Activated gamma-delta T cell (primary cell): Measurements from ENCODE around the gene SLC25A21.

Source experiments
- DNase-seq: peaks from one replicate; lab custom pipeline; 2025; lab: John Stamatoyannopoulos, UW

SLC25A21 gene

DNA sequence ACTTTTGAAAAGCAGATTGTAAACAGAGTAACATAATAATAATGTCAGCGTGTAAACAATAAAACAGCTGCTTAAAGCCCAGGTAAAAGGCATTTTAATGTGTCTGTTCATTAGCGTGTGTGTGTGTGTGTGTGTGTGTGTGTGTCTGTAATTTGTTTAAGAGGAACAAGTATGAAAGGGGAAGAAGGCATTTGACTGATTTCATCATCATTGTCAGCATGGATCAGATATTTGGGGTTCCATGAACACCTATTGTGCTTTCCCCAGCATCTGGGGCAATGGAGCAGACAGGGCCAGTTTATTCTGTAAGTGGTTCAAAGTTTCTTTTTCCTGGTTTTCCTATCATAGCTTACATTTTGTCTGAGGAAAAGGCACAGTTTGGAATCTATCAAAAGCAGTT lies 28.9 kb downstream of the SLC25A21 start:
- no peak for DNase-seq

DNA sequence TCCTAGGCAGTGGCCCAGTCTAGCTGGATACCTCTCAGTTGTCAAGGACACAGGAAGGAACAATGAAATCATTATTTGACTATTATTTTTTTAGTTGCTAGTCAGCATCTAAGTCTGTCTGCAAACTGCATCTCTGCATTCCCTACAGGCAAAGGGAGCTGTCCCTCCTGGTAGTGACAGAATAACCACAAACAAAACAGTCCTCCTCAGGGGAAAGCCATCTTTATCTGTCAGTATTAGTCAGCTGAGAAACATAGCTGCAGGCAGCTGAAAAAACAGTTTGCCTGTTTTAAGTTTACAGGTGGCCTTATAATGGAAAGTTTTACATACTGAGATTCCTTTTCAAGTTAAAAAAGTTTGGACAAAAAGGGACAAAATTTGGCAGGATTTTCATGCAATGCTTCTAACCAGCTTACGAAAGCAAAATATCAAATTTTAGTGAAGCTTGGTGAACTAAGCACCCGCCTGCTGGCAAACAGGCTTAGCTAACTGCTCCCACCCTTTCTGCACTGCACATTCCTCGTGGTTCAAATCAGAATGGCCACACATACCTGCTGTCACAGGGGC lies 29.5 kb downstream of the SLC25A21 start:
- no peak for DNase-seq

DNA sequence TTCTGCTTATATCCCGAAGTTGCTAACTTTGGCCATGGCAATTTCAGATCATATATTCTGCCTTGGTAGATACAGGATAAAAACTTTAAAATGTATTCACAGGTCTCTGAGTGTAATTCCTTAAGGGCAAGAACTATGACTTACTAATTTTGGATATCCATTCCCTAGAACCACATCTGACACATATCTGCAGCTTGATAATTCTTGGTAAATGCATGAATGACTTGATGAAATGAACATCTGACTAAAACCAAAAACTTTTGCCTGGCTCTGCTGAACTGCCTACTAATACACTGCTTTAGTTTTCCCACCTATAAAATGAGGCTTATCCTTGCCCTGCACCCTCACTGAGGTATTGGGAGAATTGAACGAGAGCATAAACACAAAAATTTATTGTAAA lies 32.2 kb downstream of the SLC25A21 start:
- DNase-seq: no peak

DNA sequence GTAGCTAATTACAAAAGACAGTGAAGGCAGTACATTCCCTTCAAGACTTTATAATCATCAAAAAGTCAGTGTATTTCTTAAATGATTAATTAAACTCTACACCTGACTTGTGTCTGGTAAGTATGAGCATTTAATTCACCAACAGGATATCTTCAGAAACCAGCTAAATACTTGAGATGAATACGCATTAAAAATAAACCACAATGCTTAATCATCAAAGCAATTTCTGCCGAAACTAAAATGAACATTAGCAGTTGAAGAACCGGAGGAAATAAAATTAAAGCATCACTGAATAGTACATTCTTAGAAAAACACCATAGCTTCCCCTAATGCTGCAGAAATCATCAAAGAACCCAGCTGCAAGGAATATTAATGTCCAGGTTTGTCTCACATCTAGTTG lies 32.7 kb downstream of the SLC25A21 start:
- no peak for DNase-seq

DNA sequence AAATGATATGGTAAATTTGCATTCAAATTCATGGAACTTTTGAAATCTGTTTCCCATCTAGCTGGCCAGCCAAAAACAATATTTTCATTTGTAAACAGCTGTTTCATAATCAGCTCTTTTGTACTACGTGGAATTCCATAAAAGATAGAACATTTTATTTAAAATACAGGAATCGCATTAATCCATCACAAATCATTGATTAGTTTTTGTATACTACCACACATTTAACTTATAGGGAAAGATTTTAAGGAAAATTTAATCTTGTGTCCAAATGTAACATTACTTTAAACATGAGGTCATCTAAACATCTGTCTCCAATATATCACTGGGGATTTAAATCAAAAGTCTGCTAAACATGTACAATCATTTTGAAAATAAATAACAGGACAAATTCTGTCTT lies 33.5 kb downstream of the SLC25A21 start:
- DNase-seq: no peak

DNA sequence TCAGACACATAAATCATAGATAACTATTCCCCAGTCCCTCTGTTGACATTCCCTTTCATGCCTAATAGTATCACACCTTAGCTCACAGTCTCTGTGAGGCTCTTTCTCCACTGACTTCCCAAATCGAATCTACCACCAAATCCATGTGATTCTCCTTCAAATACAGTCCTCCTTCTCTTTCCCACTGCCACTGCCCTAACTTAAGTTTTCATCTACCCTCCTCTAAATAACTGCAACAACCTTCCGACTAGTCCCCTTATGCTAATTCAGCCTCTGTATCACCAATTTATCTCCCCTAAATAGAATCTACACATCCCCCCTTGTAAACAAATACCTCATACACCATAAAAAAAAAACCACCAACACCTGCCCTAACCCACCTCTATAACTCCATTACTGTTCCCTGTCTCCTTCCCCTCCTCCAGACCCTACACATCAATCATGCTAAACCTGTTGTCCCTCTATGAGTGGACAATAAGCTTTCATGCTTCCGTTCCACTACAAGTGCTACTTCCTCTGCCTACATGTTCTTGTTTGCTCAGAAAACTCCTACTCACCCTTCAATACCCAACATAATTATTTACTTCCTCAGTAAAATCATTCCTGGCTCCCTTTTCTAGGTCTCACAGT lies 39.0 kb downstream of the SLC25A21 start:
- DNase-seq: no peak

DNA sequence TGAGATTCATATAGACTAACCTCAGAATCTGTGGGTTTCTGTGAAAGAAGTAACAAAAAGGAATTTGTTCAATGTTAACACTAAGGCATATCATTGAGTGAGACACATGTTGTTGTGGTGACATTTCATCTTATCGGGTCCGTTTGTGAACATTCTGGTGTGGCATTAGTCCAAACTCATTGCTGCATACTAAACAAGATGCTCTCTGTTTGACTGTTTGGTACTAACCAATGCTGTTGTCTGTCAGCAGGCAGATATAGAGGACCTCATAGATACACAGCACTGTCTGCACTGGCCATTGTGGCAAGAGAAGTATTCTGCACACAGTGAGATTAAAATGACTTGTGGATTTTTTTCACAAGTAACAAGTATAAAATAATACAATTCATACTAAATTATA lies 41.2 kb downstream of the SLC25A21 start:
- no peak for DNase-seq

DNA sequence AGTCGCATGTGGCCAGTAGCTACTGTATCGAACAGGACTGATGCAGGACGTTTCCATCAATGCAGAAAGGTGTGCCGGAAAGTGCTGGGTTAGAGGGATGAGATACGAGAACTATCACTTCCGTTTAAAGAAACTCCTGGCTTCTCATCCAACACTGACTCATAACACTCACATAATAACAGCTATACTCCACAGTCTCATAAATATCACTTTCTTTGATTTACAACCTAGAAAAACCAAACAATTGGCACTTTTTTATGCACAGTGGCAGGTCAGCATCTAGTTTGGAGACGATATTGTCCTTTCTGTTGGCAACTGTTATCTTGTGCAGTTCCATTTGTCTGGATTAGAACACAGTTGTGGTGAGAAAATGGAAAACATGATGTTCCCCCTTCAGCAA lies 43.4 kb downstream of the SLC25A21 start:
- DNase-seq: no peak

DNA sequence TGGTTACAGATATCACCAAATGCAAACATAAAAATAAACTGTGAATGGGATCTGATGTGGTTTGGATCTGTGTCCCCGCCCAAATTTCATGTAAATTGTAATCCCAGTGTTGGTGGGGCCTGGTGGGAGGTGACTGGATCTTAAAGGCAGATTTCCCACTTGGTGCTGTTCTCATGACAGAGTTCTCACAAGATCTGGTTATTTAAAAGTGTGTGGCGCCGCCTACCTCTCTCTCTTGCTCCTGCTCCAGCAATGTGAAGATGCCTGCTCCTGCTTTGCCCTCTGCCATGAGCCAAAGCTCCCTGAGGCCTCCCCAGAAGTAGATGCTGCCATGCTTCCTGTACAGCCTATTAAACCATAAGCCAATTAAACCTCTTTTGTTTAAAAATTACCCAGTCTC lies 47.8 kb downstream of the SLC25A21 start:
- DNase-seq: no peak

DNA sequence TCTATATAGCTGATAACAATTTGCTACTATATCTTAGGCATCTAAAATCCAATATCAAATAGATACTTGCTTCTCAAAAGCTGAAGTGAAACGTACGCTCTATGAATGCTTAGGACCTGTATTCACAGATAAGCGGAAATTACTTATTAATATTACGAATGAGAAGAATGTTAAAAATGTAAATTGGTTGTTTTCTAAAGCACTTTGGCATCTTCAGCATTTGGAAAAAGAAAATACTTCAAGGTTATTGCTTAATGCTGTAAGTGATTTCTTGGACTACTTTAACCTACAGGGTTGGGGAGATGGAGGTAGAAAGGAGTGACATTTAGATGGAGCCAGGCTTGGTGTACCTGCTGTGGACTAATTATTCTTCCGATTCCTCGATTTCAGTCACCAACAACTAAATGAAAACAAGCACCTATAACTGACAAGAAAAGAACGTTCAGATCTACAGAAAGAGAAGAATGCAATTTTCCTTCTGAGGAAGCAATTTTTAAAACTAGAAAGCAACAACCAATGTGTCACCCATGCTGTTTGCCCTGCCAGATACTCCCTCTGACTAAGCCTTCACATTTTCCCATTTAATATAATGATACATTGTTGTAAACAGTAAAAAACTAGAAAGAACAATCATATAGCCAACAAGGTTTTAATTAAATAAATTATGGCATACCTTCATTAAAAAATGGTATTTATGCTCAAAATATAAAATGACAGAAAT lies 49.3 kb downstream of the SLC25A21 start:
- DNase-seq: no peak

DNA sequence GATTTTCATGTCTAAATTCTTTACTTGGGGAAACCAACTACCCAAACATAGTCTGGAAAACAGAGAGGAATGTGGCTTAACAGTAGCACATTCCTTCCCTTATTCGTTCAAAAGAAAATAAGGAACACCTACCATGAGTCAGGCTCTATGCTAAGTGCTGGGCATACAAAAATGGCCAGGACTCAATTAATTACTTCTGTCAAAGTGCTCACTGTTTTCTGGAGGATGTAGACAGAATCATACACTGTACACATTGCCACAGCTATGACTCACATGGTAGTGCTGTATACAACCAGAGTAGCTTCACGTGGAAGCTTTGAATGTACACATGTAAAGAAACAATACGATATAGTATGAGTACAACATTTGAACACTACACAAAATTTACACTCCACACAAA lies 50.1 kb downstream of the SLC25A21 start:
- no peak for DNase-seq

DNA sequence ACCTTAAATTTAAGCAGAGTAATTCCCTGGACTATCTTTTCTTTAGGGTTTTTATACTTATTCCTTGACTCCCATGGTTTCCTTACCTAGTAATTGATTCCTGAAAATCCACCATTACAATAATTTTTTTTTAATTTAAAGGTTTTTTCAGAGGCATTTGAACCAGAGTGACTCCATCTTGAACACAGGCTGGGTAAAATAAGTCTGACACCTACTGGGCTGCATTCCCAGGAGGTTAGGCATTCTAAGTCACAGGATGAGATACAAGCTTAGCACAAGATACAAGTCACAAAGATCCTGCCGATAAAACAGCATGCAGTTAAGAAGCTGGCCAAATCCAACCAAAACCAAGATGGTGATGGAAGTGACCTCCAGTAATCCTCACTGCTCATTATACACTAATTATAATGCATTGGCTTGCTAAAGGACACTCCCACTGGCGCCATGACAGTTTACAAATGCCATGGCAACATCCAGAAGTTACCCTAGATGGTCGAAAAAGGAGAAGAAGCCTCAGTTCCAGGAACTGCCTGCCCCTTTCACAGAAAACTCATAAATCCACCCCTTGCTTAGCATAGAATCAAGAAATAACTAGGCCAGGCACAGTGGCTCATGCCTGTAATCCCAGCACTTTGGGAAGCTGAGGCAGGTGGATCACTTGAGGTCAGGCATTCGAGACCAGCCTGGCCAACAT lies 53.6 kb downstream of the SLC25A21 start:
- no peak for DNase-seq

DNA sequence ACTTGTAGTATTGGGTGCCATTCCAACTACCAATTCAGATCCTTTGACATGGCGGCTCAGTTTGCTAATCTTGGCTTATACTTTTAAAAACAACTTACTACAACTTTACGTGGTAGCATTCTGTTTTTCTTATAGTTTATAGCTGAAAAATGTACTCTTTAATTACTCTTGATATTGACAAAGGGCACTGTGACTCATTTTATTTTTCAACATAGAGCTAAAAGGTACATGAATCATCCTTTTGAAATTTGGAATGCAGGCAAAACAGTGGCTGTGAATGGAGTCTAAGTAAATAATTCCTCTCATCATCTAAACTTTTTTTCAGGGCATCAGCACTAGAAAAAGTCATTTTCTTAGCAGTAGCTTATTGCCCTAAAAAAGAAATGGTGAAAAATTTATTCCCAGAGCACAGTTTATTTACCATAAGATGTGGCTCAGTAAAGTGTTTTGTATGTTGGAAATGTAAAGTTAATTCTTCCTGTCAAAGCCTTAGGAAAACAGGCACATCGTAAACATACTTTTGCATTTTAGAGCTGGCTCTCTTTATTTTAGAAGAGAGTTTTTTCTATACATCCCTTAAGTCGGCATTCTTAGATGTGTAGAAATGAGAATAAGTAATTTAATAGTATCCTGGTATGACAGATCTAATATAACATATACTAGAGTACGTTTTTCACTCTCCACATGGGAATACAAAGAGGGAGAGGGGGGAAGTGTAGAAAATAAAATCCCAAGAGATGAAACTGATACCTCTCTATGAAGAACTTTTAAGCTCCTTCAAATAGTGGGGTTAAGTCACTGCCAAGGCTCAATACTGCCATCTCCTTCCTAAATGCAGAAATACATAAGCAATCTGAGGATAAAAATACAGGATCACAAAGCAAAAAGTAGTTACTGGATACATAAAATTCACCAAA lies 55.2 kb downstream of the SLC25A21 start:
- DNase-seq: no peak

DNA sequence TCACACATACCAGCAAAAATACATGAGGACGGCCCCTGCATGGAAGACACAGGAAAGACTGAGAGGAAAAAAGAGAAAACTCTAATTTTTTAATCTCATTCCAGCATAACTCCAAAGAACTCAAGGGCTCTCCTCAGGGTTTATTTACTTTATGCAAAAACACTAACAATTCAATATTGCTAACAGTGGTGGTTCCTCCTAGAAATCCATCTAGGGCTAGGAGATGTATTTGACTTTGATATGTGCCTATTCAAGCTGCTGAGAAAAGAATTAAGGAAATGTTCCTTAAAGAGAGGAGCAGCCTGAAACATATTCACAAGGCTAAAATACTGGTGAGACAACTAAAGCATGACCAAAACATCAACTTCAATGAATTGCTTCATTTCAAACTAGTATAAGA lies 57.0 kb downstream of the SLC25A21 start:
- DNase-seq: no peak

DNA sequence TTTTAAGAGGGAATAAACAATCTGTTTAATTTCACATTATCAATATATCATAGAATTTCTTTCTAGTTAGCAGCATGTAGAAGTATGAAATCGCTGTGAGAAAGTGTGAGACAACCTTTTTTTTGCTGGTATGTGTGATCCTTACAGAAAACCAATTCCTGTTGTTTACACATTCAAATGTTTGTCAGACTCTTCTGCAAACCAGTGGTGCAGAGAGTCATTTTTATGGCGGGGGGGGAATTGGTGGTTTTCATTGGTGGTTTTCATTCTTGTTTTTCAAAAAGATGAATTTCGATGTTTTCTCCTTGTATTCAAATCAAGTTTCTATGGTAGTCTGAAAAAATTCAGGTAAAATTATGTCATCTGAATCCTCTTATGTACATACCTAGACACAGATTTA lies 57.8 kb downstream of the SLC25A21 start:
- no peak for DNase-seq

DNA sequence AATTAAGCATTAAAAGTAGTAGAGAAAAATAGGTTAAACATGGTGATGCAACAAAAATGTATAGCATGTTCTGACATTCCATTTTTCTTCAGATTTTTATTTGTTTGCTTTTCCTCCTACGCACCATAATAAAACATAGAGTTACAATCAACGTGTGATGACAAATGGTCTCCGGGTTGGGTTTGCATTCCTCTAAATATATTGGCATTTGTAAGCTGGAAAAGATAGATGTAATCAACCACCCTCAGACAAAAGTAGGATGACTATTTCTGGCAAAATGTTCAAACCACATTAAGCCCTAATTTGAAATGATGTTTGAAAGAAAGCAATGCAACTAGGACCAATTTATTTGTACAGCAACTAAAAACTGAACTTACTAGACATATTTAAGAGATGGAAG lies 58.4 kb downstream of the SLC25A21 start:
- DNase-seq: no peak

DNA sequence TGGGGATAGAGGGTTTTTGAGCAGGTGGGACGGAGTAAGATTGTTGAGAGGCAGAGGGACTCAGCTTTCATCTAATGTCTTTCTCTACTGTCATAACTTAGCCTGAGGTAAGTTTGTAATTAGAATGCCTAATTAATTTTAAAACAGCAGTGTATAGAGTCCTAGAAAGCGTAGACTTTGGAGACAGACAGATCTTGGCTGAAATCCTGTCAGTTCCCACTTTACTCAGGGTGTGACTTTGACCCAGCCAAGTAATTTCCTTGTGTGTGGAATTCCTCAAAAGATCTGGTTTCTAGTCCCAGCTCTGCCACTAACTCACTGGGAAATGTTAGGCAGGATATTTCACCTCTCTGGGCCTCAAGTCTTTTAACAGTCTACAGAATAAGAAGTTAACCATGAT lies 74.3 kb downstream of the SLC25A21 start:
- no peak for DNase-seq

DNA sequence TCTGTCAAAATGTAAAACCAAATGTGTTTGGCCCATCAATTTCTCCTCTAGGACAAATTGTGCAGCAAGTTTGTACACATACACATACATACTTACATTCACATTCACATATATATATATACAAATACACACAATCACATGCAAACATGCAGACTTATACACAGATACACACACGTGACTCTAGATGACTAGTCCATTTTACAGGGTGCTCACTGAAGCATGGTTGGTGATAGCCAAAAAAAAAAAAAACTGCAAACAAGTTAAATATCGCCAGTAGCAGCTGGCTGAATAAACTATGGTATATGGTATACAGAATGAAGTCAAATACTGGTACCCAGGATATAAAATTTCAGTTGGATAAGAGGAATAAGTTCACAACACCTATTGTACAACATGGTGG lies 77.9 kb downstream of the SLC25A21 start:
- DNase-seq: no peak

DNA sequence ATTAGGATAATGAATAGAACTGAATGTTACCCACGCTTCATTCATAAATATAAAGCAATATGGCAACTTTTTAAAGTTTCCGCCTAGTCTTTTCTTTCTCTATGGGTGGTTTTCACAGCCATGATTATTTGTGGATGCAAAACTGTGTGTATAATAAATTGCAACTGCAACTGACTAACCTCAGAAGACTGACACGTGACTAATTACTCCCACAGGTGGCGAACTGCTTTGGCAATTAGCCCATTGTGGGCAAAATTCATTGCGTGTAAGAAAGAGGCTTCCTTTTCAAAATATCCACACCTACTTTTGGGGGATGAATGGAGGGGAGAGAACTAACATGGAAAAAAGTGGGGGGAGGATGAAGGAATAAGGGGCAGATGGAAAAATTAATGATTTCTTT lies 79.0 kb downstream of the SLC25A21 start:
- no peak for DNase-seq

DNA sequence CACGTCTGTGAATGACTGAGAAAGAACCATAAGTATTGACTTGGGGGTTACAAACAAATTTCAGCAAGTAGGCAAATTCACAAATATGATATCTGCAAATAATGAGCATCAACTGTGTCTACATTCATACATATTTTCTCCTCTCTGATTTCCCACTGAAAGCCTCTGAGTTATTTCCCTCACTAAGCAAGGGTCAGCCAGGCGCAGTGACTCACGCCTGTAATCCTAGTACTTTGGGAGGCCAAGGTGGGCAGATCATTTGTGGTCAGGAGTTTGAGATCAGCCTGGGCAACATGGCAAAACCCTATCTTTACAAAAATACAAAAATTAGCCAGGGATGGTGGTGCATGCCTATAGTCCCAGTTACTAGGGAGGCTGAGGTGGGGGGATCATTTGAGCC lies 80.8 kb downstream of the SLC25A21 start:
- DNase-seq: no peak

DNA sequence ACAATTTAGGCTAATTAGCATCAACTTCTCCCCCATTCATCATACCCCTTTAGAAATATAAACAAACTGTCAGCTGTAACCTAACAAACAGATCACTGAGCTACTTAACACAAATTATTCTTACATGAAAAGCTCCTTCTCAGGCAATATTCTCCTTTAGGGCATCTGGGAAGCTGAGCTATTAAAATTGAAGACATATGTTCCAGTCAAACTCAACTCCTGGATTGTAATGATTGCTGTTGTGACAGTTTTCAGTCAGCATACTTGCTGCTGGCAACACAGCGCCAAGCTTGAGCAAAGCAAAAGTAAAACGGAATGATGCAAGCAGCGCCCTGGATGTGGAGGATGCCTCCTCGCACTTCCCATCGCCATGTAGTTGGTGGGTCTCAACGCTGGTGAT lies 82.4 kb downstream of the SLC25A21 start:
- DNase-seq: no peak

DNA sequence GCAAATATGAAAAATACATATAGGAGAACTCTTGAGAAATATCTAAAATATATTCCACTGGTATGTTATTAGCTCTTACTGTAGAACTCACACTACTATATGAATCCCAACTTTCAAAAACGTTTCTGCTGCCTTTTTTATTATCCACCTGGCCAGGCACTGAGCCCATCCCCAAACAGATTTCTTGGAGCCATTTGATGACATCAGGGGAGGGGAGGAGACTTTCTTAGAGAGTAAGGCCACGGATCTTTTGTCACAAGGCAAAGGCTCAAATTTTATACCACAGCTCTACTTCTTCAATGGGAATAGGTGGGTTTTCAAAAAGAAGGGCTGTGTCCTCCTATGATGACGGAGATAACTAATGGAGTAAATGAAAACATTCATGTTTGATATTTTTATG lies 83.0 kb downstream of the SLC25A21 start:
- no peak for DNase-seq
